Osteocyte (in vitro differentiated cells): ENCODE measurements around the gene ENOSF1. TPM values are rescaled to one million over a fixed set of nuclear protein-coding genes. Genes with fewer than 3 reads are reported as not detected.

Source experiments
- DNase-seq: peaks from one replicate; pipeline ENCODE4 v3.0.0; 2021; ENCODE audit warnings: mixed read lengths; ENCODE audit not compliant: unreplicated experiment; ENCODE audit errors: extremely low spot score
- H3K27ac Mint-ChIP-seq: one replicate; pipeline ENCODE4 v1.8.0; 2021; ENCODE audit warnings: mild to moderate bottlenecking, mixed read lengths; ENCODE audit not compliant: unreplicated experiment
- H3K27me3 Mint-ChIP-seq: one replicate; pipeline ENCODE4 v1.8.0; 2021; ENCODE audit warnings: mixed read lengths; ENCODE audit not compliant: unreplicated experiment
- H3K36me3 Mint-ChIP-seq: one replicate; pipeline ENCODE4 v1.8.0; 2021; ENCODE audit warnings: mixed read lengths; ENCODE audit not compliant: unreplicated experiment
- H3K4me1 Mint-ChIP-seq: one replicate; pipeline ENCODE4 v1.8.0; 2021; ENCODE audit warnings: mixed read lengths; ENCODE audit not compliant: unreplicated experiment
- H3K4me3 Mint-ChIP-seq: one replicate; pipeline ENCODE4 v1.8.0; 2021; ENCODE audit warnings: mild to moderate bottlenecking, moderate library complexity, mixed read lengths; ENCODE audit not compliant: unreplicated experiment
- H3K9me3 Mint-ChIP-seq: one replicate; pipeline ENCODE4 v1.8.0; 2021; ENCODE audit warnings: mixed read lengths; ENCODE audit not compliant: unreplicated experiment
- total RNA-seq: library from RNA; stranded (reverse); gene quantifications from 2 replicates; pipeline ENCODE4 v1.2.1, GENCODE V29; 2021
- TF ChIP-seq, protein P1 (sequence below): fragments of 200-600 bp; sonication (generic); IDR thresholded peaks from 2 replicates; pipeline ENCODE4 v1.5.0; 2021; ENCODE audit warnings: antibody characterized with exemption, mild to moderate bottlenecking, moderate library complexity

Gene ENOSF1
- total RNA-seq, 1 donor from 2014 or later, result 22.3 TPM

DNA sequence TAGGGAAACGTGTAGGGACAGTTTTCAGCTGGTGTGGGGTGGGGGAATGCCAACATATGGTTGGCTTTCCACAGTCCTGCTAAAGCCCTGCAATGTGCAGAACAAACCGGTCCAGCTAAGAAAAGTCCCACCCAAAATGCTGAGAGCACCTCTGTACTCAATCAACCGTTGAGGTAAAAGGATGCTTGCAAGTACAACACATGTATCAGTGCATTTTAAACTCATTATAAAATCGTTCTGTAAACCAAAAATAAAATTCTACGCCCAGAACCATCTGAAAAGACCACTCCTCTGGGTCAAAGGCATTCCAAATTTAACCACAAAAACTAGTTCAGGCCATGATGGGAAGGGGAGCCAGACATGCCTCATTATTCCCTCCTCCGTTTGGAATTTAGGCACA lies 57.0 kb downstream of the ENOSF1 start:
- Mint-ChIP-seq H3K4me1 (peaks cover 20% of the 10 kb centered on the region), H3K9me3 (no peaks in the 10 kb centered on the region), H3K36me3 (no peaks in the 10 kb centered on the region), H3K4me3 (peak overlapping the region; percentile 27), H3K27ac (no peak overlapping the region), H3K27me3 (no peaks in the 10 kb centered on the region)
- DNase-seq, result no peak
- TF ChIP-seq, protein P1, sequence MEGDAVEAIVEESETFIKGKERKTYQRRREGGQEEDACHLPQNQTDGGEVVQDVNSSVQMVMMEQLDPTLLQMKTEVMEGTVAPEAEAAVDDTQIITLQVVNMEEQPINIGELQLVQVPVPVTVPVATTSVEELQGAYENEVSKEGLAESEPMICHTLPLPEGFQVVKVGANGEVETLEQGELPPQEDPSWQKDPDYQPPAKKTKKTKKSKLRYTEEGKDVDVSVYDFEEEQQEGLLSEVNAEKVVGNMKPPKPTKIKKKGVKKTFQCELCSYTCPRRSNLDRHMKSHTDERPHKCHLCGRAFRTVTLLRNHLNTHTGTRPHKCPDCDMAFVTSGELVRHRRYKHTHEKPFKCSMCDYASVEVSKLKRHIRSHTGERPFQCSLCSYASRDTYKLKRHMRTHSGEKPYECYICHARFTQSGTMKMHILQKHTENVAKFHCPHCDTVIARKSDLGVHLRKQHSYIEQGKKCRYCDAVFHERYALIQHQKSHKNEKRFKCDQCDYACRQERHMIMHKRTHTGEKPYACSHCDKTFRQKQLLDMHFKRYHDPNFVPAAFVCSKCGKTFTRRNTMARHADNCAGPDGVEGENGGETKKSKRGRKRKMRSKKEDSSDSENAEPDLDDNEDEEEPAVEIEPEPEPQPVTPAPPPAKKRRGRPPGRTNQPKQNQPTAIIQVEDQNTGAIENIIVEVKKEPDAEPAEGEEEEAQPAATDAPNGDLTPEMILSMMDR, result no peak

DNA sequence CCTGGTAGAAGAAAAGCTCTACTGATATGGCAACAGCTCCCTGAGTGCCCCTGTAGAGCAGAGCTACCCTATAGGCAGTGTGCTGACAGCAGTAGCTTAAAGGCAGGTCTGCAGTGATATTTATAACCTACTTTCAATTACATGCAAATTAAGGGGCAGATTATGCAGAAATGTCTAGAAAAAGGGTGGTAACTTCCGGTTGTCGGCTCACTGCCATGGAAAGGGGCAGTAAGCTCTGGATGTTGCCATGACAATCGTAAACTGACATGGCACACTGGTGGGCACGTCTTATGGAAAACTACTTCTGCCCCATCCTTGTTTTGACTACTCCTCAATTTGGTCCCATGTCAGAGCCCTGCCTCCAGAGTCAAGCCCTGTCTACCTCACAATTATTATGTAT lies 57.8 kb downstream of the ENOSF1 start:
- Mint-ChIP-seq H3K9me3 (no peaks in the 10 kb centered on the region), H3K36me3 (no peaks in the 10 kb centered on the region), H3K27ac (no peak overlapping the region), H3K27me3 (no peaks in the 10 kb centered on the region), H3K4me3 (no peak overlapping the region), H3K4me1 (peaks cover 20% of the 10 kb centered on the region)
- DNase-seq, result no peak
- TF ChIP-seq, protein P1, result no peak

- TF ChIP-seq, protein P1, result no peak
- Mint-ChIP-seq H3K27me3 (no peaks in the 10 kb centered on the region), H3K9me3 (no peaks in the 10 kb centered on the region), H3K27ac (no peak overlapping the region), H3K4me3 (no peak overlapping the region), H3K36me3 (no peaks in the 10 kb centered on the region), H3K4me1 (peaks cover 11% of the 10 kb centered on the region)
- DNase-seq, result no peak
Measured at GRCh38 chr18:653512-653911, 58.9 kb downstream of the ENOSF1 start.

GRCh38 chr18:652131-652530 lies 60.3 kb downstream of the ENOSF1 start:
- Mint-ChIP-seq H3K4me3 (no peak overlapping the region), H3K27ac (no peak overlapping the region), H3K9me3 (no peaks in the 10 kb centered on the region), H3K27me3 (no peaks in the 10 kb centered on the region), H3K4me1 (peaks cover 7% of the 10 kb centered on the region), H3K36me3 (no peaks in the 10 kb centered on the region)
- TF ChIP-seq, protein P1, result no peak
- DNase-seq, result no peak

GRCh38 chr18:650428-650858 lies 62.0 kb downstream of the ENOSF1 start:
- Mint-ChIP-seq H3K27ac (no peak overlapping the region), H3K4me3 (no peak overlapping the region), H3K27me3 (no peaks in the 10 kb centered on the region), H3K9me3 (no peaks in the 10 kb centered on the region), H3K36me3 (no peaks in the 10 kb centered on the region), H3K4me1 (peaks cover 4% of the 10 kb centered on the region)
- no peak for DNase-seq
- TF ChIP-seq, protein P1, result no peak
